ENCODE results near the gene RUNX1.
"Not testable (repeated sequence)": the region's sequence is repeated elsewhere in the genome, so short reads cannot be mapped to it uniquely, and the experiment has no call there.

The RUNX1 gene

GRCh38 chr21:34969423-34970166 lies 79.5 kb downstream of the RUNX1 start:
- DNase-seq (ENCODE audit: low spot score) = peak; percentile 40

- no peak for DNase-seq (ENCODE audit: low spot score)
Observed at GRCh38 chr21:34968414-34969333, 80.4 kb downstream of the RUNX1 start.

- no peak for DNase-seq (ENCODE audit: low spot score)
Observed at GRCh38 chr21:34967509-34968289, 81.4 kb downstream of the RUNX1 start.

GRCh38 chr21:34966881-34967280 lies 82.2 kb downstream of the RUNX1 start:
- DNase-seq (ENCODE audit: low spot score) = not testable (repeated sequence)

DNA sequence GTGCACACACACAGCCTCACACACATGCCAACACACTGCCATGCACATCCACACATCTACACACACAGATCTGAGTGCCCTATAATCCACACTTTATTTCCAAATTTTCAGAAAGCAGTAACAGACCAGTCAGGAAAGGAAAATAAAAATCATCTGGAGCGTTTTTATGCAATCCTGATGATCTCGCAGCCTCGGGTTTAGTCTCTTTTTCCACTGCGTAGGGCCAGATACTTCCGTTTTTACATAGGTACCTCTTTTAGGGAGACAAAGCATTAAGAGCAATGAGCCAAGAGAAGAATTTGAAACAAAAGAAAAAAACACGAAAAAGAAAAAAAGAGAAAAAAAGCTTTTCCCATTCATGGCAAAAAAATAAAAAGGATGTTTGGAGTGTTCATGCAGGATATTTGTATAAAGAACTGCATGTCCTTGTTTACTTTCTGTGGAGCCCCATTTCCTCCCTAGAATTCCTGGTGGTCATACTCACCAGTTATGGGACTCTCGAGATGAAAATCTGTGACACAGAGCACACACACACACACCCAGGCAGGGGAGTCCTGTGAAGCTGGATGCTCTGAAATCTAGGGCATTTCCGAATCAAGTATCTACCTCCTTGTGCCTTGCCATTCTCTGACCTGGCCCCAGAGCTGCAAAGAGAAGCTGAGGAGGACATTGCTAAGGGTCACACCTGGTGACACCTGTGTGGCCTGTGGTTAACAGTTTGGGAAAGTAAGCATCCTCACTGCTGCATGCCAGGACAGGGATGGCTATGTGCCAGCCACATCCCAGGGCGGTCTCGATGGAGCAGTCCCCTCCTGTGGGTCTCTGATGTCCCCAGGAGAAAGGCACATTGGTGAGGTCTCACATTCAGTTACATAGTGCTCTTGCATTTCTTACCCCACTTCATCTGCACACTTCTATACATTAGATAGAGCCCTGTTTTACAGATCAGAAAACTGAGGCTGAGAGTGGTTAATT lies 83.6 kb downstream of the RUNX1 start:
- DNase-seq (ENCODE audit: low spot score) = no peak

DNA sequence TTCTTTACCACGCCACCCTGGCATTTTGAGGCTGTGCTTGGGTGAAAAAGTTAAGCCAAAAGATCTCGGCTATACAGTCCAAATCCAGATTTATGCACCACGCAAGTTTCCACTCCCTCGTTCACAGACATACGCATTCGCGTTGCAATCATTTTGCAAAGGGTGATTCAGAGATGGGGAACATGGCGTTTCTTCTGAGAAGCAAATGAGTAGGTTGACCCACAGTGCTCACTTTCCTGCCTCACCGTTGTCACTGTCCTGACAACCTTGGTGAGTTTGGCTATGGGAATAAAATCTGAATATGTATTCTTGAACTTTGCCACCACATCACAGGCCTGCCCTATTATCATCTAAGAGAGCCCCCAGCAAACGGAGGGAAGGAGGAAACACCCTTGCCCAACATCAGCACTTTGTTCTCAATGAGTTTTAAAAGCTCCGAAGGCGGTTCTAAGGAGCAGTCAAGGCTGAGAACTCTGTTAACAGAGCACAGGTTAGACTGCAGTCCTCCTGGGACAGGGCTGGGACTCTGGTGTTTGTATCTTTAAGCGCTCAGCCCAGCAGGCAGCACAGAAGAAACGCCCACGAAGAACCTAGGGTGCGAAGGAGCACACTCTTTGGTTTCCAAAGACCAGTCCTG lies 86.4 kb downstream of the RUNX1 start:
- DNase-seq (ENCODE audit: low spot score) = no peak

DNA sequence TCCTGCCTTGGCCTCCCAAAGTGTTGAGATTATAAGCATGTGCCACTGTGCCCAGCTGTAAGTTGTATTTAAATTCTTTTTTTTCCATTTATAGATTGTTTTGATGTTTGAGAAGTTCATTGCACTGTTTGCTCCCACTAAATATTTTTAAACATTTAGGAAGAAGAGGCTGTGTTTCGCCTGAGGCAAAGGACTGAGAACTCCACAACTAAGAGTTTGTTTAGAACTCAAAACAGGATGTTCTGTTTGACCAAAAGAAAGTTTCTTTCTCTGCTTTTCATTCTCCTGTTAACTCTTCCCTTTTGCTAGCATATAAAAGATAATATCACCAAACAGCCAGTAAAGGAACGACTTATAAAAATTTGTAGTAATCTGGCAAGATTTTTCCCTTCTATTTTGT lies 87.0 kb downstream of the RUNX1 start:
- DNase-seq (ENCODE audit: low spot score) = no peak

DNA sequence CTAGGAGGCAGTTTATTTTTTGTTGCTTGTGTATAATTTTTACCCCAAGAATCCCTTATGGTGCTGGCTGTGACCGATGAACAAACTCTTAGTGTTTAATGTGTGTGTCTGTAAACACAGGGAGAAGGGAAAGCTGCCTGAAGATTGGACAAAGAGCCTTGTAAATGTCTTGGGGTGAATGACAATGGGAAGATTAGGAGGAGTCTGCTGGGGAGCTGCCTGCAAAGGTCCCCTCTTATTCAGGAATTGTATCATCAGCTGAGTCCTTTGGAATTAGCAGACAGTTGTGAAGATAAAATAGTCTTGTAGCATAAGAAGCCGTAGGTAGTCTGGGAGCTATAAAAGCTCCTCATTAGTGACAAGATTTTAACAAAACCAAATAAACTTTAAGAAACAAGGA lies 88.4 kb downstream of the RUNX1 start:
- no peak for DNase-seq (ENCODE audit: low spot score)

DNA sequence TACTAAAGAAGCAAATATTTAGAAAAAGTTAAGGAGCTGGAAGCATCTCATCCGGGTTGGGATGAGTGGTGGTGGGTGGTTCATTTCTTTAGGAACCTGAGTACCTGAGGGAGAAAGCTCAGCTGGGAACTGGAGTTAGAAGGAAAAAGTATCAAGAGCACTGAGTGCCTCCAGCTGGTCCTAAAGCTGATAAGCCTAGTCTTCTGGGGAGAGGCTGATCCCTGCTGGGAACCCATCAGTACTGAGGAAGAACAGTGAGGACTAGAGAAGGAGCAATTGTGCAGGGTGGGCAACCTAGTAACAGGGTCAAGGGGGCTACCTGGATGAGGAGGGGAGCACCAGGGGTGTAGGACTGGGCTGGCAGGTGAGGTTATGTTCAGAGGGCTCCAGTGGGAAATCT lies 89.5 kb downstream of the RUNX1 start:
- DNase-seq (ENCODE audit: low spot score) = no peak

GRCh38 chr21:34958040-34958439 lies 91.1 kb downstream of the RUNX1 start:
- DNase-seq (ENCODE audit: low spot score) = no peak

GRCh38 chr21:34956416-34957316 lies 92.4 kb downstream of the RUNX1 start:
- DNase-seq (ENCODE audit: low spot score) = no peak

DNA sequence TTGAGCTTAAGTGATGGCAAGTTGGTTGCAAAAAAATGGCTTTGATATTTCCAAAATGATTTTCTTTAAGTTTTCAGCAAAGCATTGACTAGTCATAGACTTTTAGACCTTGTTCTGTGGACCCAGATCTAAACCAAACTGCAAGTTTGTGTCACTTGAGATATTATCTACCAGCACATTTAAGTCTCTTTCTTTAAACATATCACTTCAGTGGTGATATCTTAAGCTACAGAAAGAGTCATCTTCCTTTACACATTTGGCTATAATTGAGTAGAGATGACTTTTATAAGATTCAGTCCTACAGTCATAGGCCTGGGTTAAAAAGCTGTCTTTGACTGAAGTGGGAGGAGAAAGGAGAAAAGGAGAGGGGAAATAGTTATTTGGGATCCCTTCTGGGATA lies 95.2 kb downstream of the RUNX1 start:
- DNase-seq (ENCODE audit: low spot score) = no peak

- DNase-seq (ENCODE audit: low spot score) = no peak
Observed at GRCh38 chr21:34952701-34953100, 96.4 kb downstream of the RUNX1 start.

GRCh38 chr21:34951868-34952267 lies 97.2 kb downstream of the RUNX1 start:
- not testable (repeated sequence) for DNase-seq (ENCODE audit: low spot score)

- no peak for DNase-seq (ENCODE audit: low spot score)
Observed at GRCh38 chr21:34950980-34951379, 98.1 kb downstream of the RUNX1 start.

- no peak for DNase-seq (ENCODE audit: low spot score)
Observed at GRCh38 chr21:34949499-34949898, 99.6 kb downstream of the RUNX1 start.

DNA sequence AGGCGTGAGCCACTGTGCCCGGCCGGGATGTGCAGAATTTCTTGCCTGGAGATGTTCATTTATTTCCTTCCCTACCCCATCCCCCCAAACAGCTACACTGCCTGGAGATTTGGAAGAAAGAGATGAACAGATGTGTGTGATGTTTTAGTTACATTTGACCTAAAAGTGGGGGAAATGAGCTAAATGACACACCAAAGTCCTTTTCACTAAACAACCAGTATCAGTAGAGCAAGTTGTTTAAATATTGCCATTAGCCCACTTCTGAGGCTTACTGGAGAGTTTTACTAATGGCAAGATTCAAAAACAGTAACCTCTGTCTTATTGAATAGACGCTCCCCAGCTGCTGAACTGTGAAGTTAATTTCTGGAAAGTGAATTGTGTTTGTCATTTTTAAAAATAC lies 100.1 kb downstream of the RUNX1 start:
- DNase-seq (ENCODE audit: low spot score) = no peak

GRCh38 chr21:34948157-34948556 lies 100.9 kb downstream of the RUNX1 start:
- DNase-seq (ENCODE audit: low spot score) = no peak

- DNase-seq (ENCODE audit: low spot score) = no peak
Observed at GRCh38 chr21:34946916-34947534, 102.1 kb downstream of the RUNX1 start.

Measured in cerebellar cortex (tissue), 1 donor.